Activated T-cell treated with anti-CD3 and anti-CD28 coated beads for 4 hours (primary cell): ENCODE results near the gene ALG8.
"Not testable (repeated sequence)": the region's sequence is repeated elsewhere in the genome, so short reads cannot be mapped to it uniquely, and the experiment has no call there.

Experiments
- DNase-seq: peaks from one replicate; pipeline ENCODE4 v3.0.0-alpha.2; 2020

Gene ALG8

GRCh38 chr11:78139422-78140391 lies at the start of gene ALG8:
TSS of gene ALG8 (minus strand) at chr11:78139626. CDS start at chr11:78139588, 38 bp downstream.
- peak; percentile 94 for DNase-seq

- peak; percentile 83 for DNase-seq
These were observed 49.1 kb upstream of the ALG8 start, which contains the start of the genes KCTD21 and USP35 for GRCh38 chr11:78188286-78189173. TSS of gene KCTD21 (minus strand) at chr11:78188626. CDS start at chr11:78174554, 14,072 bp downstream. TSS of gene USP35 (plus strand) at chr11:78188919. CDS start at chr11:78196246, 7,327 bp downstream.

- DNase-seq: peak; percentile 76
These were observed 48.2 kb upstream of the ALG8 start for GRCh38 chr11:78187366-78188285.

GRCh38 chr11:78181185-78181584 lies 41.8 kb upstream of the ALG8 start:
- DNase-seq: no peak

- DNase-seq: no peak
These were observed 41.3 kb upstream of the ALG8 start for GRCh38 chr11:78180751-78181150.

- DNase-seq: no peak
These were observed 40.1 kb upstream of the ALG8 start for GRCh38 chr11:78179459-78180071.

- DNase-seq: no peak
These were observed 37.8 kb upstream of the ALG8 start for GRCh38 chr11:78177216-78177615.

GRCh38 chr11:78176605-78177141 lies 37.2 kb upstream of the ALG8 start:
- no peak for DNase-seq

- DNase-seq: not testable (repeated sequence)
These were observed 36.4 kb upstream of the ALG8 start for GRCh38 chr11:78175862-78176261.

- no peak for DNase-seq
These were observed 32.5 kb upstream of the ALG8 start for GRCh38 chr11:78171951-78172350.

- DNase-seq: no peak
These were observed 31.6 kb upstream of the ALG8 start for GRCh38 chr11:78170874-78171549.

GRCh38 chr11:78170413-78170812 lies 31.0 kb upstream of the ALG8 start:
- no peak for DNase-seq

GRCh38 chr11:78168539-78169477 lies 29.4 kb upstream of the ALG8 start:
- DNase-seq: no peak

- no peak for DNase-seq
These were observed 27.5 kb upstream of the ALG8 start for GRCh38 chr11:78166855-78167469.

GRCh38 chr11:78164471-78164870 lies 25.0 kb upstream of the ALG8 start:
- no peak for DNase-seq

- no peak for DNase-seq
These were observed 24.4 kb upstream of the ALG8 start for GRCh38 chr11:78163828-78164227.

GRCh38 chr11:78161962-78162371 lies 22.5 kb upstream of the ALG8 start:
- DNase-seq: no peak

GRCh38 chr11:78161346-78161745 lies 21.9 kb upstream of the ALG8 start:
- DNase-seq: no peak

GRCh38 chr11:78160557-78160956 lies 21.1 kb upstream of the ALG8 start:
- DNase-seq: no peak
